ENCODE data around the gene SREBF2. TPM values are rescaled to one million over a fixed set of nuclear protein-coding genes. Genes with fewer than 3 reads are reported as not detected.

The SREBF2 gene
- total RNA-seq, 1 donor from 2014 or later = 26.0 TPM

GRCh38 chr22:41908411-41909309, 75.8 kb downstream of the SREBF2 start:
- DNase-seq (ENCODE audit: low spot score) = no peak

- no peak for DNase-seq (ENCODE audit: low spot score)
Observed at GRCh38 chr22:41909310-41910049, 76.6 kb downstream of the SREBF2 start.

GRCh38 chr22:41910050-41911000, 77.4 kb downstream of the SREBF2 start:
- DNase-seq (ENCODE audit: low spot score) = no peak

- DNase-seq (ENCODE audit: low spot score) = no peak
Observed at GRCh38 chr22:41911001-41911611, 78.2 kb downstream of the SREBF2 start.

- DNase-seq (ENCODE audit: low spot score) = no peak
Observed at GRCh38 chr22:41912338-41913039, 79.6 kb downstream of the SREBF2 start.

GRCh38 chr22:41913040-41913719, 80.3 kb downstream of the SREBF2 start:
- DNase-seq (ENCODE audit: low spot score) = no peak

- no peak for DNase-seq (ENCODE audit: low spot score)
Observed at GRCh38 chr22:41913842-41914534, 81.1 kb downstream of the SREBF2 start.

- DNase-seq (ENCODE audit: low spot score) = no peak
Observed at GRCh38 chr22:41914611-41915034, 81.7 kb downstream of the SREBF2 start.

- peak; percentile 53 for DNase-seq (ENCODE audit: low spot score)
Observed at GRCh38 chr22:41915035-41915785, 82.3 kb downstream of the SREBF2 start, which contains the start of gene SHISA8. TSS of gene SHISA8 (minus strand) at chr22:41915074. CDS start at chr22:41914667, 407 bp downstream.

- no peak for DNase-seq (ENCODE audit: low spot score)
Observed at GRCh38 chr22:41915786-41916493, 83.0 kb downstream of the SREBF2 start.

GRCh38 chr22:41916745-41917358, 83.9 kb downstream of the SREBF2 start:
- DNase-seq (ENCODE audit: low spot score) = no peak

GRCh38 chr22:41917375-41917902, 84.5 kb downstream of the SREBF2 start:
- DNase-seq (ENCODE audit: low spot score) = no peak

- DNase-seq (ENCODE audit: low spot score) = peak; percentile 54
Observed at GRCh38 chr22:41917903-41918791, 85.2 kb downstream of the SREBF2 start.

- peak; percentile 35 for DNase-seq (ENCODE audit: low spot score)
Observed at GRCh38 chr22:41919357-41920224, 86.7 kb downstream of the SREBF2 start.

All from umbilical cord (tissue), 2 donors.